Stimulated activated CD8-positive, alpha-beta memory T cell treated with anti-CD3 and anti-CD28 coated beads, Interleukin-15, amount 100 ng/mL, for 1 hour (primary cell): ENCODE measurements around the gene CDC42.
A peak's percentile ranks its signal among the peaks of the same experiment; 100 is the strongest.

Experiments
- DNase-seq: peaks from one replicate; pipeline ENCODE4 v3.0.0-alpha.2; 2020; ENCODE audit warnings: low read depth

CDC42 gene

GRCh38 chr1:22037520-22037919, 15.0 kb upstream of the CDC42 start:
- no peak for DNase-seq

GRCh38 chr1:22038036-22038435, 14.5 kb upstream of the CDC42 start:
- DNase-seq = no peak

GRCh38 chr1:22039594-22040285, 12.8 kb upstream of the CDC42 start:
- peak; percentile 77 for DNase-seq

- no peak for DNase-seq
These were observed 12.3 kb upstream of the CDC42 start for GRCh38 chr1:22040286-22040623.

- no peak for DNase-seq
These were observed 11.0 kb upstream of the CDC42 start for GRCh38 chr1:22041505-22041904.

GRCh38 chr1:22043198-22043769, 9.2 kb upstream of the CDC42 start:
- no peak for DNase-seq

- no peak for DNase-seq
These were observed 7.7 kb upstream of the CDC42 start for GRCh38 chr1:22044690-22045420.

GRCh38 chr1:22045604-22046228, 6.8 kb upstream of the CDC42 start:
- no peak for DNase-seq

GRCh38 chr1:22048351-22049192, 3.9 kb upstream of the CDC42 start:
- no peak for DNase-seq

- DNase-seq = no peak
These were observed 2.2 kb upstream of the CDC42 start for GRCh38 chr1:22050330-22050729.

GRCh38 chr1:22051607-22052114, 848 bp upstream of the CDC42 start:
- no peak for DNase-seq

- no peak for DNase-seq
These were observed 730 bp downstream of the CDC42 start for GRCh38 chr1:22053017-22053860.

GRCh38 chr1:22053861-22054770, 1.6 kb downstream of the CDC42 start:
- DNase-seq = no peak

GRCh38 chr1:22055463-22055862, 3.0 kb downstream of the CDC42 start:
- DNase-seq = no peak

- DNase-seq = no peak
These were observed 3.5 kb downstream of the CDC42 start for GRCh38 chr1:22056043-22056442.

- no peak for DNase-seq
These were observed 4.4 kb downstream of the CDC42 start for GRCh38 chr1:22056936-22057335.

- no peak for DNase-seq
These were observed 5.4 kb downstream of the CDC42 start for GRCh38 chr1:22057861-22058260.

GRCh38 chr1:22064751-22065402, 12.4 kb downstream of the CDC42 start:
- no peak for DNase-seq

GRCh38 chr1:22071511-22071910, 19.0 kb downstream of the CDC42 start:
- DNase-seq = no peak
